ENCODE results near the gene SMTNL2. TPM values are rescaled to one million over a fixed set of nuclear protein-coding genes. Genes with fewer than 3 reads are reported as not detected.

The SMTNL2 gene
- total RNA-seq, 1 donor: not detected

DNA sequence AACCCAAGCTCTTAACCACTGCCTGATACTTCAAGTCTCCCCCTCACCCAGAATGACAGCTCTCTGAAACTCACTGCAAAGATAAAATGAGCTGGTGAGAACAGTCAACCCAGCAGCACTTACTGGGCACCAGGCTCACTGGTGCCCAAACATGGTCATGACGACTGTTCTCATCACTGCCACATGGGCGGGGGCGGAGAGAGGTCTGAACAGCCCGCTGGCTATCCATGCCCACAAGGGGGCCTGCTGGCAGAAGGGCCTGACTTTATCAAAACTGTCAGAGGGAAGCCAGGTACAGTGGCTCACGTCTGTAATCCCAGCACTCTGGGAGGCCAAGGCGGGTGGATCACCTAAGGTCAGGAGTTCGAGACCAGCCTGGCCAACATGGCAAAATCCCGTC, 33.2 kb upstream of the SMTNL2 start:
- H3K4me3 ChIP-seq (ENCODE audit: low read depth, low read length): no peak overlapping the region
- DNase-seq (ENCODE audit: low read depth): no peak
- TF ChIP-seq, protein P1, sequence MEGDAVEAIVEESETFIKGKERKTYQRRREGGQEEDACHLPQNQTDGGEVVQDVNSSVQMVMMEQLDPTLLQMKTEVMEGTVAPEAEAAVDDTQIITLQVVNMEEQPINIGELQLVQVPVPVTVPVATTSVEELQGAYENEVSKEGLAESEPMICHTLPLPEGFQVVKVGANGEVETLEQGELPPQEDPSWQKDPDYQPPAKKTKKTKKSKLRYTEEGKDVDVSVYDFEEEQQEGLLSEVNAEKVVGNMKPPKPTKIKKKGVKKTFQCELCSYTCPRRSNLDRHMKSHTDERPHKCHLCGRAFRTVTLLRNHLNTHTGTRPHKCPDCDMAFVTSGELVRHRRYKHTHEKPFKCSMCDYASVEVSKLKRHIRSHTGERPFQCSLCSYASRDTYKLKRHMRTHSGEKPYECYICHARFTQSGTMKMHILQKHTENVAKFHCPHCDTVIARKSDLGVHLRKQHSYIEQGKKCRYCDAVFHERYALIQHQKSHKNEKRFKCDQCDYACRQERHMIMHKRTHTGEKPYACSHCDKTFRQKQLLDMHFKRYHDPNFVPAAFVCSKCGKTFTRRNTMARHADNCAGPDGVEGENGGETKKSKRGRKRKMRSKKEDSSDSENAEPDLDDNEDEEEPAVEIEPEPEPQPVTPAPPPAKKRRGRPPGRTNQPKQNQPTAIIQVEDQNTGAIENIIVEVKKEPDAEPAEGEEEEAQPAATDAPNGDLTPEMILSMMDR (IDR thresholded peaks at IDR 0.05; ENCODE audit: insufficient read depth, low read depth, low read length): no peak

DNA sequence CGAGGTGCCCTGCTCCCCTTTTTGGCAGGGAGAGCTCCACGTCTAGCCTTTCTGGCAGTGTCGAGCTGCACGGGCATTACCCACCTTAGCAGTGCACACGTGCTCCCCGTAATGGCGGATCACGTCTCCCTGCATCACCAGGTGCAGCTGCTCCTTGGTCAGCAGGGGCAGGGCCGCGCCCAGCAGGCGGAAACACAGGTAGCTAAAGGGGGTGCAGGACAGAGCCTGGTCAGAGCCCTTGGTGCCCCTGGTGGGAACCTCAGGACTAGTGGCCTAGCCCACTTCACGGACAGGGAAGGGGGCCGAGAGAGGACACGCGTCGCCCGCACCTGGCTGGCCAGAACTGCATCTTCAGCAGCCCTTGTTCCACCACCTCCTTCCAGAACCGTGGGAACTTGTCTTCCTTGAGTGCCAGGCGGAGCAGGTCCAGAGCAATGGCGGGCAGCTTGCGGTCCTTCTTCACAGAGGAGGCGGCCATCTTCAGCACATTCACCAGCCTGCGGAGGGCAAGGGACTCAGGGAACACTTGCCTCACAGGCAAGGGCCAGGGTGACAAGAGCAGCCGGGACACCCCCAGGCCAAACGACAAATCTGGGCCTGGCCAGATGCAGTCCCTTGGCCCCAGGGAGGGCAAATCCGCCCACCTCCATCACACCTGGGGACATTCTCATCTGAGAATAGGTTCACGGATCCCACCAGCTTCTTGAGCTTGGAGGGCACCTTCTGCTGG, 32.4 kb upstream of the SMTNL2 start:
- DNase-seq (ENCODE audit: low read depth): no peak
- no peak overlapping the region for H3K4me3 ChIP-seq (ENCODE audit: low read depth, low read length)
- TF ChIP-seq, protein P1 (IDR thresholded peaks at IDR 0.05; ENCODE audit: insufficient read depth, low read depth, low read length): no peak

DNA sequence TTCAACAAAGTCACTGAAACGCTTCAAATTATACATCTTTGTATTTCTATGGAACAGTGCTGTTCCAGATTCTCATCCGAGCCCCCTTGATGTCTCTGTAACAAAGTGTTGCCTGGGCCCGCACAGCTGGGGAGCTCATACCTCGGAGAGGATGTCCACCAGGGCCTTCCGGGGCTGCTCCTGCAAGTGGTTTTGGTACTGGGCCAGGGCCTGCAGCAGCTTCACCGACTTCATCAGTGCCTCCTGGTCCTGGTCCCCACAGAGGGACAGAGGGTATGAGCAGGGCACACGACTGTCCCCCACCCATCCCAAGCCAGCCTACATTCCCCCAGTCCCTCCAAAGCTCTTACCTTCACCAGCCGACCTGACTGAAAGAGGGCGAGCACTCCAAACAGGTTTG, 30.7 kb upstream of the SMTNL2 start:
- TF ChIP-seq, protein P1 (IDR thresholded peaks at IDR 0.05; ENCODE audit: insufficient read depth, low read depth, low read length): no peak
- no peak for DNase-seq (ENCODE audit: low read depth)
- no peak overlapping the region for H3K4me3 ChIP-seq (ENCODE audit: low read depth, low read length)

DNA sequence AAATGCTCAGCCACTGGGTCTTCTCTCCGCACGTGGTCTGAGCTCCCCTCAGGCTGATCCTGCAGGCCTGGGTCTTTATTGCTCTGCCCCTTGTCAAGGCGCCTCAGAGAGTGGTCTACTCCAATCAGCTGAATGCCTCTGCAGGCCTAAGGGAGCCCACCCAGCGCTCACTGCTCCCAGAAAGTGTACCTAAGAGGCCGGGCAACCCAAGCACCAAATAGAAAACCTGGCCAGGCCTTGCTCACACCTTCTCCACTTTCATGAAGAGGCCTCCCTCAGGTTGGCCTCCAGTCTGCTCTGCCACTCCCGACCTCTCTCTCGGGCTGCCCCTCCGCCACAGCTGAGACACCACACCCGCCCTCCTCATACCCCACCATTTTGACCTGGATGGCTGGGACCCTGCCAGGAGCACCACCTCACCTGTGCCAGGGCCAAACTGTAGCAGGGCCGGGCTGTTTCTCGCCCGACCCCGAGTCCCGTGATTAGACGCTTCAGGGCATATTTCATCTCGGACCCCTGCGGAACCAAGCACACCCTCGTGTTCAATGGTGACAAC, 29.8 kb upstream of the SMTNL2 start:
- no peak for DNase-seq (ENCODE audit: low read depth)
- peak overlapping the region; percentile 89 for H3K4me3 ChIP-seq (ENCODE audit: low read depth, low read length)
- TF ChIP-seq, protein P1 (IDR thresholded peaks at IDR 0.05; ENCODE audit: insufficient read depth, low read depth, low read length): no peak

DNA sequence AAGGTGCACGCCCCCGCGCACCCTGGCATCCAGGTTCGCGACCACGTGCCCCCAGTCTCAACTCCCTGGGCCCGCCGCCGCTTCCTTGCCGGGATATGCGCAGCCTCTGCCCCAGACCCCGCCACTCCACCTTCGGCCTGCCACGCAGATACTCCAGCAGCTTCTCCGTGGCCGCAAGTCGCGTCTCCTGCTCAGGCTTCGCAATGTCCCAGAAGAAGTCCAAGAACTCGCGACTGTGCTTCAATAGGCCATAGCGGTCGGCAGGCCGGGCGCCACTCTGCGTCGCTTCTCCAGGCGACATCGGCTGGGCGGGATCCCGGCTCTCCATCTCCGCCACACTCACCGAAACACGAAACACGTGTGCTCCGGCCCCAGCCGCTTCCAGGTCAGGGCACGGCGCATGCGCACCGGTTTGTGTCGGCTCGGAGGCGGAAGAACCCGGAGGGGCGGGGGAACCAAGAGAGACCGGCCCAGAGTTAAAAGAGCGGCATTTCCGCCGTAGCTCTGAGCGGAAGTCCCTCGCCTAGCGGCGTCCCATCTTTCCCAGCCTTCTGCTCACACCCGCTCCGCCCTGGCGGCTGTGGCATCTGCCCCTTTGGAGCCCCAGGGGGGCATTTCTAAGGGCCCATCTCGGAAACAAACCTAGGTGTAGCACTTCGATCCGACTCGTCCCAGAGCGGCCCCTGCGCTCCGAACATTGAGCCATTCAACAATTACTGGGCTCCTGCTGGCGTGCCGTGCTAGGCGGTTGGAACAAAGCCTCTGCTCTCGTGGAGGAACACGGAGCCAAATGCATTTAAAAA, 29.1 kb upstream of the SMTNL2 start, which contains the start of gene MYBBP1A:
Gene MYBBP1A (minus strand): TSS at position 388 of the 803 bp plus-strand sequence. CDS start 60 bp downstream, at position 328.
- DNase-seq (ENCODE audit: low read depth): peak; percentile 95
- peak within 1 kb of the TSS; percentile 89 for H3K4me3 ChIP-seq (ENCODE audit: low read depth, low read length)
- TF ChIP-seq, protein P1 (IDR thresholded peaks at IDR 0.05; ENCODE audit: insufficient read depth, low read depth, low read length): peak; percentile 22

DNA sequence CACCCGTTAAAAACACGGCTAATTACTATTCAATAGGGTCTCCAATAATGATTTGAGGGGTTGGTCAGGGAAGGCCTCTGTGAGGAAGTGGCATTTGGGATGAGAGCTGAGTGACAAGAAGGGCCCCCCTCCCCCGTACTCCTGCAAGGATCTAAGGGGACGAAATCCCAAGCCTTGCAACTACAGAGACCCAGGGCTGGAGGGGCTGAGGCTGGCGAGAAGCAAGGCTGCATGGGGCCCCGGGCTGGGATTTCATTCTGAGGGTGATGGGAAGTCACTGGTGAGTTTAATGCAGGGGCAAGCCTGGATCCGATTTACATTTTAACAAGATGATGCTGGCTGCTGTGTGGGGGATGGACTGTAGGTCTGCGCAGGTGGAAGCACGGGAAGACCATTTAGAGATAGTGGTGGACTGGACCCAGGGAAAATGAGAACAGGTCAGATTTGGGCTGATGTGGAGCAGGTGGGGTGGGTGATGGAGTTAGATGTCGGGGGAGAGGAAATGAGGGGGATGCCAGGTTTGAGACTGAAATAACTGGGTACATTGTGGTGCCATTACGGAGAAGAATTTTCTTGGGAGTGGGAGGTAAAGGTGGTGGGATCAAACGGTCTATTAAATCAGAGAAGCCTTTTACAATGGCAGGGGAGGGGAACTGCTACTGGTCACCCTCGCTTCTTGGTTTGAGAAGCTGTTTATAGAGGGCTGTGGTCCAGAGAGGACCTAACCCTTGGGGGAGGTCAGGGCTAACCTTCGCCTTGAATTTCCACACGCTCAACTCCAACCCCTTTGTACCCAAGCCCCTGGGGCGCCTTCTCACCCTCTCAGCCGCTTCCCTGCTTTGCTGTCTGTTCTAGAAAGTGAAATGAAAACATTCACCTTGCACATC, 28.2 kb upstream of the SMTNL2 start:
- no peak for DNase-seq (ENCODE audit: low read depth)
- TF ChIP-seq, protein P1 (IDR thresholded peaks at IDR 0.05; ENCODE audit: insufficient read depth, low read depth, low read length): no peak
- peak overlapping the region; percentile 89 for H3K4me3 ChIP-seq (ENCODE audit: low read depth, low read length)
